Mesenchymal stem cell (in vitro differentiated cells and primary cell): Measurements from ENCODE around the gene HSCB. TPM values are rescaled to one million over a fixed set of nuclear protein-coding genes. Genes with fewer than 3 reads are reported as not detected.
"Not testable (repeated sequence)": the region's sequence is repeated elsewhere in the genome, so short reads cannot be mapped to it uniquely, and the experiment has no call there.

Experiments used
- DNase-seq: peaks from one replicate; pipeline ENCODE4 v3.0.0-alpha.2; 2013
- H2AFZ ChIP-seq: one replicate; pipeline ENCODE4 v1.6.1; 2013; ENCODE audit warnings: low read depth, mild to moderate bottlenecking, control low read depth, inconsistent platforms, low read length, moderate library complexity
- H2AK5ac ChIP-seq: 2 replicates; pipeline ENCODE4 v1.6.1; 2013; ENCODE audit warnings: low read length, moderate library complexity, mild to moderate bottlenecking, inconsistent platforms; ENCODE audit not compliant: severe bottlenecking
- H2BK120ac ChIP-seq: one replicate; pipeline ENCODE4 v1.6.1; 2013; ENCODE audit warnings: low read depth, mild to moderate bottlenecking, inconsistent platforms, low read length, moderate library complexity
- H2BK12ac ChIP-seq, 2 experiments: one replicate each; pipeline ENCODE4 v1.6.1; 2013; ENCODE audit warnings: inconsistent platforms in 2 of 2, low read length in 2 of 2, mild to moderate bottlenecking in 2 of 2, moderate library complexity in 2 of 2, control low read depth in 1 of 2
- H2BK15ac ChIP-seq: one replicate; pipeline ENCODE4 v1.6.1; 2013; ENCODE audit warnings: mild to moderate bottlenecking, low read depth, inconsistent platforms; ENCODE audit not compliant: poor library complexity, severe bottlenecking
- H2BK5ac ChIP-seq: 2 replicates; pipeline ENCODE4 v1.6.1; 2013; ENCODE audit warnings: low read depth, mild to moderate bottlenecking, low read length, control low read depth, inconsistent platforms; ENCODE audit not compliant: poor library complexity, severe bottlenecking
- H3K14ac ChIP-seq, 2 experiments: one replicate each; pipeline ENCODE4 v1.6.1; 2013; ENCODE audit warnings: inconsistent platforms in 2 of 2, low read length in 2 of 2, control low read depth in 1 of 2, mild to moderate bottlenecking in 1 of 2, moderate library complexity in 1 of 2
- H3K18ac ChIP-seq, 2 experiments: one replicate each; pipeline ENCODE4 v1.6.1; 2013; ENCODE audit warnings: inconsistent platforms in 2 of 2, low read length in 2 of 2, control low read depth in 1 of 2, low read depth in 1 of 2, mild to moderate bottlenecking in 1 of 2
- H3K23ac ChIP-seq, 2 experiments: one replicate each; pipeline ENCODE4 v1.6.1; 2013; ENCODE audit warnings: inconsistent platforms in 2 of 2, low read length in 2 of 2, mild to moderate bottlenecking in 2 of 2, moderate library complexity in 2 of 2, control low read depth in 1 of 2
- H3K27ac ChIP-seq: 2 replicates; pipeline ENCODE4 v1.5.1; 2013; ENCODE audit warnings: mild to moderate bottlenecking, moderate library complexity, low read length, control low read depth, inconsistent platforms; ENCODE audit not compliant: poor library complexity, severe bottlenecking
- H3K27me3 ChIP-seq, 2 experiments: 2 replicates each; pipeline versions ENCODE4 v1.6.1 to v1.7.0; 2013; ENCODE audit warnings: low read length in 2 of 2, mild to moderate bottlenecking in 2 of 2, moderate library complexity in 2 of 2, control low read depth in 1 of 2, inconsistent platforms in 1 of 2; ENCODE audit not compliant: control insufficient read depth in 1 of 2, insufficient read depth in 1 of 2
- H3K36me3 ChIP-seq, 2 experiments: 2 replicates each; pipeline versions ENCODE4 v1.6.1 to v1.7.0; 2013; ENCODE audit warnings: low read length in 2 of 2, control low read depth in 1 of 2, inconsistent platforms in 1 of 2, low read depth in 1 of 2, mild to moderate bottlenecking in 1 of 2; ENCODE audit not compliant: insufficient read depth in 2 of 2, control insufficient read depth in 1 of 2
- H3K4ac ChIP-seq, 2 experiments: one replicate each; pipeline ENCODE4 v1.6.1; 2013; ENCODE audit warnings: inconsistent platforms in 2 of 2, low read length in 2 of 2, mild to moderate bottlenecking in 2 of 2, moderate library complexity in 2 of 2, control low read depth in 1 of 2, low read depth in 1 of 2
- H3K4me1 ChIP-seq: 2 replicates; pipeline ENCODE4 v1.6.1; 2013; ENCODE audit warnings: low read depth, low read length, control low read depth; ENCODE audit not compliant: control insufficient read depth, insufficient read depth
- H3K4me2 ChIP-seq: 2 replicates; pipeline ENCODE4 v1.6.1; 2013; ENCODE audit warnings: low read length, mild to moderate bottlenecking, inconsistent platforms; ENCODE audit not compliant: poor library complexity, severe bottlenecking
- H3K4me3 ChIP-seq, 2 experiments: 2 replicates each; pipeline versions ENCODE4 v1.5.1 to v1.7.0; 2013; ENCODE audit warnings: low read length in 2 of 2, mild to moderate bottlenecking in 2 of 2, control low read depth in 1 of 2, low read depth in 1 of 2; ENCODE audit not compliant: insufficient read depth in 1 of 2
- H3K79me1 ChIP-seq: replicated peaks from 2 replicates; pipeline ENCODE4 v1.6.1; 2013; ENCODE audit warnings: mild to moderate bottlenecking, control low read depth, low read length, inconsistent platforms; ENCODE audit not compliant: poor library complexity, severe bottlenecking
- H3K9ac ChIP-seq: 2 replicates; pipeline ENCODE4 v1.7.0; 2013; ENCODE audit warnings: mild to moderate bottlenecking, low read length, moderate library complexity
- H3K9me3 ChIP-seq: 2 replicates; pipeline ENCODE4 v1.7.0; 2013; ENCODE audit warnings: mild to moderate bottlenecking, low read length; ENCODE audit not compliant: control insufficient read depth
- H4K8ac ChIP-seq: one replicate; pipeline ENCODE4 v1.6.1; 2013; ENCODE audit warnings: inconsistent platforms, mild to moderate bottlenecking, low read length, moderate library complexity
- H4K91ac ChIP-seq: one replicate; pipeline ENCODE4 v1.6.1; 2013; ENCODE audit warnings: mild to moderate bottlenecking, low read length, inconsistent platforms
- WGBS: methylation state at CpG from one replicate; pipeline ENCODE4 v1.1.7; 2013; ENCODE audit warnings: mixed read lengths; 5-methylcytosine and 5-hydroxymethylcytosine counted together
- polyA plus RNA-seq, 2 experiments: library from polyadenylated mRNA; stranded (reverse); fragments of 200-250 nt; gene quantifications; one replicate each; pipeline ENCODE4 v1.2.3, GENCODE V29; 2013

The HSCB gene, protein sequence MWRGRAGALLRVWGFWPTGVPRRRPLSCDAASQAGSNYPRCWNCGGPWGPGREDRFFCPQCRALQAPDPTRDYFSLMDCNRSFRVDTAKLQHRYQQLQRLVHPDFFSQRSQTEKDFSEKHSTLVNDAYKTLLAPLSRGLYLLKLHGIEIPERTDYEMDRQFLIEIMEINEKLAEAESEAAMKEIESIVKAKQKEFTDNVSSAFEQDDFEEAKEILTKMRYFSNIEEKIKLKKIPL
- 20.1 TPM for polyA plus RNA-seq (2013, experiment 1 of 2)
- polyA plus RNA-seq (2013, experiment 2 of 2) = 20.3 TPM

DNA sequence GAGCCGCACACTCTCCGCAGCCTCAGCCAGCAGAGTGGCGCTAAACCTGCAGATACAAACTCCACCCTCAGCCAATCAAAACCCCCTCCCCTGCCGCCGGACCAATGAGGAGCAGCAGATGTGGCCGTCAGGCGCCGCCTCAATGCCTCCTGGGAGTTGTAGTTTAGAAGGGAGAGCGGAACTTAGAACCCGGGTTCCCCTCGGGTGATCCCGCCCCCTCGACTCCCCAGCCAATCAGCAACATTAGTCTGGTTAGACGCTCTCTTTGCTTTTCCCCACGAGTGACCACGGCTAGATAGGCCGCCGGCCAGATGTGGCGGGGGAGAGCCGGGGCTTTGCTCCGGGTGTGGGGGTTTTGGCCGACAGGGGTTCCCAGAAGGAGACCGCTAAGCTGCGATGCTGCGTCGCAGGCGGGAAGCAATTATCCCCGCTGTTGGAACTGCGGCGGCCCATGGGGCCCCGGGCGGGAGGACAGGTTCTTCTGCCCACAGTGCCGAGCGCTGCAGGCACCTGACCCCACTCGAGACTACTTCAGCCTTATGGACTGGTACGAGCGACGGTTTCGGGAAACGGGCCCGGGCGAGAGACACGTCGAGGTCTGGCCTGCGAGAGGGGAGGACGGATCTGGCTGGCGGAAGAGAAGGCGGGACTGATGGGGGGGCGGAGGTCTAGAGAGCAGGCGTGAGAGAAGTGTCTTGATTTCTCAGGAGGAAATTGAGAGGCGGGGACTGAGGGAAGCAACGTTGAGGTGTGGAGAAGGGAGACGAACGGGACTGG is at the start of gene HSCB, which contains the start of gene CHEK2:
TSS of gene HSCB (plus strand) at position 255 of the 777 bp plus-strand sequence. CDS start at position 312, 57 bp downstream.
TSS of gene CHEK2 (minus strand) at position 36 of the 777 bp plus-strand sequence. CDS start 7,099 bp downstream, outside the sequence.
- no peak within 1 kb of the TSS for H2BK12ac ChIP-seq
- H3K4me2 ChIP-seq = peak within 1 kb of the TSS; percentile 83
- H3K4me1 ChIP-seq = peaks cover 4% of the 10 kb centered on the region
- peak within 1 kb of the TSS; percentile 88 to 100 for H3K18ac ChIP-seq
- peak within 1 kb of the TSS; percentile 98 for H2BK15ac ChIP-seq
- H3K4me3 ChIP-seq = peak within 1 kb of the TSS; percentile 90 to 91
- peak within 1 kb of the TSS; percentile 95 for H4K91ac ChIP-seq
- peaks cover 25% of the 10 kb centered on the region for H3K79me1 ChIP-seq
- no peak within 1 kb of the TSS for H3K23ac ChIP-seq
- peak within 1 kb of the TSS; percentile 99 for H4K8ac ChIP-seq
- H3K27ac ChIP-seq = peak within 1 kb of the TSS; percentile 99
- no peaks in the 10 kb centered on the region for H3K9me3 ChIP-seq
- peak within 1 kb of the TSS; percentile 91 for H2BK120ac ChIP-seq
- DNase-seq = peak; percentile 99
- peak within 1 kb of the TSS; percentile 30 to 98 for H3K14ac ChIP-seq
- peak within 1 kb of the TSS; percentile 90 for H2AFZ ChIP-seq
- H3K9ac ChIP-seq = peak within 1 kb of the TSS; percentile 98
- H3K4ac ChIP-seq = peak within 1 kb of the TSS; percentile 45 to 91
- peak within 1 kb of the TSS; percentile 53 for H2AK5ac ChIP-seq
- H2BK5ac ChIP-seq = peak within 1 kb of the TSS; percentile 96
- no peaks in the 10 kb centered on the region for H3K27me3 ChIP-seq
- peaks cover 18 to 33% of the 10 kb centered on the region in 2 experiments for H3K36me3 ChIP-seq
- under 1% methylated on average over 51 of the region's 54 CpGs for WGBS

DNA sequence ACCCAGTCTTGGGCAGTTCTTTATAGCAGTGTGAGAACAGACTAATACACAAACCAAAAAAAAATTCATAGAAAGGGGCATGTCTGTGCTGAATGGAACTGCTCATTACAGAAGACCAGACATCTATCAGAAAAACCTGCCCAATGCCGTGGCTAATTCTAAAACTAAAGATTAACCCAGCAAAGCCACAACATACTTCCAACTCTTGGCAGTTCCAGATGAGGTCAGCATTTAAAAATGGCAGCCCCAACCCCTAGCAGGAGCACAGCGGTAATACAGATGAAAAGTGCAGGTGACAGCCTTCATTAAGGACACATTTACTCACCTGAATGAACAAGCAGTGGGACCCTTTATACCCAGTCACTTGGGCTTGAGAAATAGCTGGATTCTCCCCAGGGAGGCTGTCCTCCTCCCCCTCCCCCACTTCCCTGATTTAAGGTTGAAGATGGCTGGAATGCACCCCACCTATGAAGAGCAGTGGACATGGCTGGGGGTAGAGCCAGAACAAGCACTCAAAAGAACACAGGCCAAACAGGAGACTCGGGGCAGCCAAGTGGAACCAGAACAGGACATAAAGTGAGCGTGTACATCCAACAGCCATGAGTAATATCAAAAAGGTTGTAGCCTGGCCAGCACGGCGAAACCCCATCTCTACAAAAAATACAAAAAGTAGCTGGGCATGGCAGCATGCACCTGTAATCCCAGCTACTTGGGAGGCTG is 48.6 kb upstream of the HSCB start:
- H3K4me3 ChIP-seq, H2AK5ac ChIP-seq, H4K91ac ChIP-seq, H2BK120ac ChIP-seq, H3K27me3 ChIP-seq, H2AFZ ChIP-seq, H2BK12ac ChIP-seq, H3K4me2 ChIP-seq, H3K9ac ChIP-seq, H3K4ac ChIP-seq, H2BK15ac ChIP-seq, H3K9me3 ChIP-seq, H4K8ac ChIP-seq, H3K4me1 ChIP-seq, H3K18ac ChIP-seq, H3K23ac ChIP-seq, DNase-seq, H3K14ac ChIP-seq, H3K79me1 ChIP-seq: not testable (repeated sequence)
- Histone ChIP-seq H3K36me3 (peaks cover 0 to 27% of the 10 kb centered on the region in 2 experiments), H2BK5ac (peak overlapping the region; percentile 22), H3K27ac (peak overlapping the region; percentile 83)
- over 99% methylated on average over 6 of the region's 6 CpGs for WGBS

DNA sequence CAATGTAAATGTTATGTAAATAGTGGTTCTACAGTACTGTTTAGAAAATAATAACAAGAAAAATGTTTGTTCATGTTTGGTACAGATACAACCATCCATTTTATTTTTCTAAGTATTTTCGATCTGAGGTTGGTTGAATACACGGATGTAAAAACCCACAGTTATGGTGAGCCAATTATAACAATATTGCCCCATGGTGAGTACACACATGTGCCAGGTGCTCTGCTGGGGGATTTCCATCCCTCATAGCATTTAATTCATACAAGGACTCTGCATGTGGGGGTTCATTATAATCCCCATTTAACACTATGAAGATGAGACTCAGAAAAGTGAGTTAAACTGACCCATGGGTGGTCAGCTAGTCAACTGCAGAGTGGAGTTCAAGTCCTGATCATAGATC is 38.9 kb upstream of the HSCB start:
- Histone ChIP-seq H3K4me3 (no peak overlapping the region), H3K9ac (no peak overlapping the region), H3K79me1 (no peaks in the 10 kb centered on the region), H3K9me3 (no peaks in the 10 kb centered on the region), H3K23ac (no peak overlapping the region), H2AFZ (no peak overlapping the region), H4K91ac (no peak overlapping the region), H3K4me2 (no peak overlapping the region), H4K8ac (no peak overlapping the region), H3K18ac (no peak overlapping the region), H2BK120ac (no peak overlapping the region), H3K36me3 (peaks cover 2 to 50% of the 10 kb centered on the region in 2 experiments), H2BK5ac (no peak overlapping the region), H3K14ac (no peak overlapping the region), H2BK12ac (no peak overlapping the region), H2BK15ac (no peak overlapping the region), H3K27me3 (no peaks in the 10 kb centered on the region), H3K4ac (no peak overlapping the region), H2AK5ac (no peak overlapping the region), H3K27ac (no peak overlapping the region), H3K4me1 (peaks cover 1% of the 10 kb centered on the region)
- no CpG with 5 or more reads among the region's 2 CpGs for WGBS
- DNase-seq = no peak
